ENCODE results near the gene LRRC36.

The LRRC36 gene

DNA sequence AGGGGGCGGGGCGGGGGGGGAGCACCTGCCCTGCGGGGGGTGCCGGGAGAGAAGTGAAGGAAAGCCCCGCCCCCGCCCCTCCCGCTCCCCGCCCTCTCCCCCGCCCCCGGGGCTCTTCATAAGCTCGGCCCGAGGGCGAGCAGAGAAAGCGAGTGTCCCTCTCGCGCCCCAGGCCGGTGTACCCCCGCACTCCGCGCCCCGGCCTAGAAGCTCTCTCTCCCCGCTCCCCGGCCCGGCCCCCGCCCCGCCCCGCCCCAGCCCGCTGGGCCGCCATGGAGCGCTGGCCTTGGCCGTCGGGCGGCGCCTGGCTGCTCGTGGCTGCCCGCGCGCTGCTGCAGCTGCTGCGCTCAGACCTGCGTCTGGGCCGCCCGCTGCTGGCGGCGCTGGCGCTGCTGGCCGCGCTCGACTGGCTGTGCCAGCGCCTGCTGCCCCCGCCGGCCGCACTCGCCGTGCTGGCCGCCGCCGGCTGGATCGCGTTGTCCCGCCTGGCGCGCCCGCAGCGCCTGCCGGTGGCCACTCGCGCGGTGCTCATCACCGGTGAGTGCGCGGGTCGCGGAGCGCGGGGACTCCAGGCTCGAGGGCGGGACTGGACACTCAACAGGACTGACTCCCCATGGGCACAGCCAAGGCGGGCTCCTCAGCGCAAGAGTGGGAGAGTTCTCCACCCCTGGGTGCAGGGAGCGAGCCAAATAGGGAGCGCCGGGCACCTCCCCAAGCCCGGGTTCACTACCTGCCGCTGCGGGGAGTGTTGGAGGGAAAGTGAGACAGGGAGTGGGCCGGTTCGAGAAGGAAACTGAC, 104.6 kb downstream of the LRRC36 start, which contains the start of gene HSD11B2:
HSD11B2 (plus strand) TSS at position 145 of the 798 bp plus-strand sequence; CDS start at position 273, 128 bp downstream.
- peak within 1 kb of the TSS; percentile 88 for H3K4me3 ChIP-seq (ENCODE audit: low read depth, low read length)
- no peaks in the 10 kb centered on the region for H3K9me3 ChIP-seq (ENCODE audit: control insufficient read depth, insufficient read depth, low read length)
- peaks cover 22% of the 10 kb centered on the region for H3K27me3 ChIP-seq (ENCODE audit: control insufficient read depth, insufficient read depth, low read length)
- 0 out of 2 replicates have a peak, but pooled peaks cover 3% of the 10 kb centered on the region for H3K36me3 ChIP-seq (ENCODE audit: control insufficient read depth, insufficient read depth, low read length)
- peaks cover 27% of the 10 kb centered on the region for H3K4me1 ChIP-seq (ENCODE audit: control insufficient read depth, insufficient read depth, low read length)
- H3K27ac ChIP-seq (ENCODE audit: low read depth, low read length), result peak within 1 kb of the TSS; percentile 27
- H3K9ac ChIP-seq (ENCODE audit: low read depth, low read length), result peak within 1 kb of the TSS; percentile 74

DNA sequence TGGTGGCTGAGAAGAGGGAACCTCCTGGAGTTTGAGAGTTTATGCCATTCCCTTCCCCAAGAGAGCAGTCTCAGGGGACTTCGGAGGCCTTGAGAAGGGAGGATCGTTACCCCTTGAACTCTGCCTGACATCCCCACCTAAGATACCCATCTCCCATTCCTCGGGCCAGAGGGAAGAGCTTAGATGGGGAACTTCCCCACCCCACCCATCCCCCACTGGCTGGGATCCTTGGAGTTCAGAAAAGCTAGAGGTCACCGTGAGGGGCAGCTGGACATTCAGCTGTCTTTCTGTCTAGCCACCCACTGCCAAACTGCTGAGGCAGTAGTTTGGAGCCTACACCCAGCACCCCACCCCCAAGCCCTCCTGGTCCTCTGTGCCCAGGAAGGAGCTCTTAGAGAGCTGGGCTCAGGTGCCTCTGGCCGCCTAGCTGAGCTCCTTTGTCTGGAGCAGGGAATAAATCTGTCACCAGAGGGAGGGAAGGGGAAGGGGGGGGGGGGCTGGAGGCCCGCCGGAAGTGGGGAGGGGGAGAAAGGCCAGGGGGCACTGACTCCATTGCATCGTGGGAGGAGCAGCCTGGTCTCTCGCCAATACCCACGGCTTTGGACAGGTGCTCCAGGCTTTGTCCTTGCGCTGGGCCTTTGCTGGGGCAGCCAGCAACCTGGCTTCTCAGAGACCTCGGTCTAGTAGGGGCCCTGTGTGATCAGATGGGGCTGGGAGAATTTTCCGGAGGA, 105.3 kb downstream of the LRRC36 start:
- Histone ChIP-seq H3K27ac (ENCODE audit: low read depth, low read length) (no peak overlapping the region), H3K4me1 (ENCODE audit: control insufficient read depth, insufficient read depth, low read length) (peaks cover 27% of the 10 kb centered on the region)

DNA sequence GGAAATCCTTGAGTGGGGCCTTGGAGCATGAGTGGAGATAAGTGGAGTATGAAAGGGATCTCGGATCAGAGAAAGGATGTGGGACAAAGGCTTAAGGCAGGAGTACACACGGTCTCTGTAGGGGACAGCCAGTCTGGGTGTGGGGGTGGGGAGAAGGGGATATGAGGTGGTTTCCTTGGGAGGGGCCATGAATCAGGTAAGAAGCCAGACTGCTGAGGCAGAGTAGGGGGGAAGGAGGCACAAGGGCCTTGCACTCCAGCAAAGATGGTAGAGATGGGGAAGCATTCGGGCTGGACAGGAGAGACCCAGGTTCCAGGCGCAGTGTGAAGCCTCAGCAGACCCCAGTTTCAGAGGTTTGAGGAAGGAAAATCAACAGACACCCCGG, 105.9 kb downstream of the LRRC36 start:
- peak overlapping the region; percentile 44 for H3K9ac ChIP-seq (ENCODE audit: low read depth, low read length)
- no peaks in the 10 kb centered on the region for H3K9me3 ChIP-seq (ENCODE audit: control insufficient read depth, insufficient read depth, low read length)
- peak overlapping the region; percentile 50 for H3K4me3 ChIP-seq (ENCODE audit: low read depth, low read length)
- H3K27ac ChIP-seq (ENCODE audit: low read depth, low read length), result no peak overlapping the region
- peaks cover 27% of the 10 kb centered on the region for H3K4me1 ChIP-seq (ENCODE audit: control insufficient read depth, insufficient read depth, low read length)
- peaks cover 14% of the 10 kb centered on the region for H3K36me3 ChIP-seq (ENCODE audit: control insufficient read depth, insufficient read depth, low read length)
- peaks cover 19% of the 10 kb centered on the region for H3K27me3 ChIP-seq (ENCODE audit: control insufficient read depth, insufficient read depth, low read length)

More for the DNA sequence above, 105.3 kb downstream of the LRRC36 start:
- Histone ChIP-seq H3K27me3 (ENCODE audit: control insufficient read depth, insufficient read depth, low read length) (peaks cover 21% of the 10 kb centered on the region), H3K4me3 (ENCODE audit: low read depth, low read length) (peak overlapping the region; percentile 88), H3K9me3 (ENCODE audit: control insufficient read depth, insufficient read depth, low read length) (no peaks in the 10 kb centered on the region), H3K36me3 (ENCODE audit: control insufficient read depth, insufficient read depth, low read length) (peaks cover 8% of the 10 kb centered on the region), H3K9ac (ENCODE audit: low read depth, low read length) (peak overlapping the region; percentile 57)

- Histone ChIP-seq H3K4me3 (ENCODE audit: low read depth, low read length) (no peak overlapping the region), H3K27ac (ENCODE audit: low read depth, low read length) (no peak overlapping the region), H3K9me3 (ENCODE audit: control insufficient read depth, insufficient read depth, low read length) (no peaks in the 10 kb centered on the region), H3K27me3 (ENCODE audit: control insufficient read depth, insufficient read depth, low read length) (peaks cover 19% of the 10 kb centered on the region), H3K9ac (ENCODE audit: low read depth, low read length) (no peak overlapping the region), H3K4me1 (ENCODE audit: control insufficient read depth, insufficient read depth, low read length) (peaks cover 27% of the 10 kb centered on the region), H3K36me3 (ENCODE audit: control insufficient read depth, insufficient read depth, low read length) (peaks cover 21% of the 10 kb centered on the region)
Measured at GRCh38 chr16:67433131-67433719, 106.6 kb downstream of the LRRC36 start.

Data from HUES48 (cell line).